Measurements from ENCODE around the gene PLCB4. TPM values are rescaled to one million over a fixed set of nuclear protein-coding genes. Genes with fewer than 3 reads are reported as not detected.

PLCB4 gene
- total and polyA plus RNA-seq, 4 experiments from 2014 or later = not detected

GRCh38 chr20:9165261-9165660 is 96.4 kb downstream of the PLCB4 start:
- H3K27ac ChIP-seq (ENCODE audit: low read depth, low read length) = no peak overlapping the region
- no peaks in the 10 kb centered on the region for H3K36me3 Mint-ChIP-seq

GRCh38 chr20:9166153-9166780 is 97.4 kb downstream of the PLCB4 start:
- Mint-ChIP-seq H3K27me3 (no peaks in the 10 kb centered on the region), H3K4me3 (no peak overlapping the region), H3K9me3 (peaks cover 0 to 9% (median 0%) of the 10 kb centered on the region in 8 donors), H3K27ac (no peak overlapping the region), H3K36me3 (no peaks in the 10 kb centered on the region), H3K4me1 (no peaks in the 10 kb centered on the region)
- intact Hi-C loops (cut with micrococcal nuclease) = no loop called here
- H3K9me3 ChIP-seq (ENCODE audit: control insufficient read depth in 1 of 2, low read length in 2 of 2) = no peaks in the 10 kb centered on the region
- H3K27ac ChIP-seq (ENCODE audit: low read depth, low read length) = no peak overlapping the region
- no peaks in the 10 kb centered on the region for H3K4me1 ChIP-seq (ENCODE audit: insufficient read depth, low read length)
- no peak for DNase-seq
- ChIA-PET CTCF (ENCODE audit: partially characterized antibody) (no interaction called here), POLR2A (ENCODE audit: partially characterized antibody) (no interaction called here)
- H3K4me3 ChIP-seq (ENCODE audit: low read length in 2 of 2) = no peak overlapping the region
- no peaks in the 10 kb centered on the region for H3K36me3 ChIP-seq (ENCODE audit: insufficient read depth, low read length)
- no peaks in the 10 kb centered on the region for H3K27me3 ChIP-seq (ENCODE audit: insufficient read depth, low read length)

More at GRCh38 chr20:9165261-9165660, 96.4 kb downstream of the PLCB4 start:
- no peak for DNase-seq
- Mint-ChIP-seq H3K4me3 (no peak overlapping the region), H3K9me3 (peaks cover 0 to 9% (median 0%) of the 10 kb centered on the region in 8 donors), H3K27me3 (no peaks in the 10 kb centered on the region), H3K27ac (no peak overlapping the region), H3K4me1 (peaks cover 0 to 4% (median 0%) of the 10 kb centered on the region in 4 donors)
- Histone ChIP-seq H3K4me3 (ENCODE audit: low read length in 2 of 2) (no peak overlapping the region), H3K9me3 (ENCODE audit: control insufficient read depth in 1 of 2, low read length in 2 of 2) (no peaks in the 10 kb centered on the region), H3K27me3 (ENCODE audit: insufficient read depth, low read length) (no peaks in the 10 kb centered on the region), H3K4me1 (ENCODE audit: insufficient read depth, low read length) (no peaks in the 10 kb centered on the region), H3K36me3 (ENCODE audit: insufficient read depth, low read length) (no peaks in the 10 kb centered on the region)
- POLR2A ChIA-PET (ENCODE audit: partially characterized antibody) = no interaction called here
- intact Hi-C loops (cut with micrococcal nuclease) = no loop called here
- CTCF ChIA-PET (ENCODE audit: partially characterized antibody) = no interaction called here

GRCh38 chr20:9169409-9169808 is 100.5 kb downstream of the PLCB4 start:
- Mint-ChIP-seq H3K27me3 (no peaks in the 10 kb centered on the region), H3K27ac (no peak overlapping the region), H3K4me1 (no peaks in the 10 kb centered on the region), H3K4me3 (no peak overlapping the region), H3K36me3 (no peaks in the 10 kb centered on the region), H3K9me3 (peaks cover 0 to 9% (median 0%) of the 10 kb centered on the region in 8 donors)
- no peak overlapping the region for H3K4me3 ChIP-seq (ENCODE audit: low read length in 2 of 2)
- H3K4me1 ChIP-seq (ENCODE audit: insufficient read depth, low read length) = no peaks in the 10 kb centered on the region
- POLR2A ChIA-PET (ENCODE audit: partially characterized antibody) = no interaction called here
- no peaks in the 10 kb centered on the region for H3K9me3 ChIP-seq (ENCODE audit: control insufficient read depth in 1 of 2, low read length in 2 of 2)
- H3K36me3 ChIP-seq (ENCODE audit: insufficient read depth, low read length) = no peaks in the 10 kb centered on the region
- DNase-seq = no peak
- no peaks in the 10 kb centered on the region for H3K27me3 ChIP-seq (ENCODE audit: insufficient read depth, low read length)
- intact Hi-C loops (cut with micrococcal nuclease) = no loop called here
- CTCF ChIA-PET (ENCODE audit: partially characterized antibody) = no interaction called here
- H3K27ac ChIP-seq (ENCODE audit: low read depth, low read length) = no peak overlapping the region

GRCh38 chr20:9172851-9173250 is 104.0 kb downstream of the PLCB4 start:
- Histone ChIP-seq H3K27me3 (ENCODE audit: insufficient read depth, low read length) (no peaks in the 10 kb centered on the region), H3K9me3 (ENCODE audit: control insufficient read depth in 1 of 2, low read length in 2 of 2) (no peaks in the 10 kb centered on the region), H3K36me3 (ENCODE audit: insufficient read depth, low read length) (no peaks in the 10 kb centered on the region), H3K4me3 (ENCODE audit: low read length in 2 of 2) (no peak overlapping the region), H3K4me1 (ENCODE audit: insufficient read depth, low read length) (no peaks in the 10 kb centered on the region), H3K27ac (ENCODE audit: low read depth, low read length) (no peak overlapping the region)
- H3K36me3 Mint-ChIP-seq = no peaks in the 10 kb centered on the region
- intact Hi-C loops (cut with micrococcal nuclease) = no loop called here
- no peaks in the 10 kb centered on the region for H3K4me1 Mint-ChIP-seq
- H3K27me3 Mint-ChIP-seq = no peaks in the 10 kb centered on the region
- H3K4me3 Mint-ChIP-seq = no peak overlapping the region
- H3K27ac Mint-ChIP-seq = no peak overlapping the region
- peaks cover 0 to 9% (median 2%) of the 10 kb centered on the region in 8 donors for H3K9me3 Mint-ChIP-seq
- CTCF ChIA-PET (ENCODE audit: partially characterized antibody) = no interaction called here
- POLR2A ChIA-PET (ENCODE audit: partially characterized antibody) = no interaction called here
- no peak for DNase-seq

- no peaks in the 10 kb centered on the region for H3K36me3 ChIP-seq (ENCODE audit: insufficient read depth, low read length)
- intact Hi-C loops (cut with micrococcal nuclease) = no loop called here
- Mint-ChIP-seq H3K27ac (no peak overlapping the region), H3K27me3 (no peaks in the 10 kb centered on the region), H3K36me3 (no peaks in the 10 kb centered on the region), H3K4me1 (no peaks in the 10 kb centered on the region), H3K9me3 (peaks cover 0 to 4% (median 1%) of the 10 kb centered on the region in 8 donors), H3K4me3 (no peak overlapping the region)
- no peak overlapping the region for H3K27ac ChIP-seq (ENCODE audit: low read depth, low read length)
- no peak overlapping the region for H3K4me3 ChIP-seq (ENCODE audit: low read length in 2 of 2)
- H3K4me1 ChIP-seq (ENCODE audit: insufficient read depth, low read length) = no peaks in the 10 kb centered on the region
- H3K9me3 ChIP-seq (ENCODE audit: control insufficient read depth in 1 of 2, low read length in 2 of 2) = no peaks in the 10 kb centered on the region
- ChIA-PET POLR2A (ENCODE audit: partially characterized antibody) (no interaction called here), CTCF (ENCODE audit: partially characterized antibody) (no interaction called here)
- no peaks in the 10 kb centered on the region for H3K27me3 ChIP-seq (ENCODE audit: insufficient read depth, low read length)
- no peak for DNase-seq
Observed at GRCh38 chr20:9177278-9177677, 108.4 kb downstream of the PLCB4 start.

- H3K4me3 ChIP-seq (ENCODE audit: low read length in 2 of 2) = no peak overlapping the region
- no peaks in the 10 kb centered on the region for H3K36me3 Mint-ChIP-seq
- H3K36me3 ChIP-seq (ENCODE audit: insufficient read depth, low read length) = no peaks in the 10 kb centered on the region
- H3K27me3 ChIP-seq (ENCODE audit: insufficient read depth, low read length) = no peaks in the 10 kb centered on the region
- H3K4me1 Mint-ChIP-seq = no peaks in the 10 kb centered on the region
- H3K9me3 ChIP-seq (ENCODE audit: control insufficient read depth in 1 of 2, low read length in 2 of 2) = no peaks in the 10 kb centered on the region
- POLR2A ChIA-PET (ENCODE audit: partially characterized antibody) = no interaction called here
- no peak overlapping the region for H3K27ac Mint-ChIP-seq
- CTCF ChIA-PET (ENCODE audit: partially characterized antibody) = no interaction called here
- H3K4me3 Mint-ChIP-seq = no peak overlapping the region
- no peak overlapping the region for H3K27ac ChIP-seq (ENCODE audit: low read depth, low read length)
- intact Hi-C loops (cut with micrococcal nuclease) = no loop called here
- H3K27me3 Mint-ChIP-seq = no peaks in the 10 kb centered on the region
- no peak for DNase-seq
- H3K9me3 Mint-ChIP-seq = peaks cover 0 to 7% (median under 1%) of the 10 kb centered on the region in 8 donors
- no peaks in the 10 kb centered on the region for H3K4me1 ChIP-seq (ENCODE audit: insufficient read depth, low read length)
Observed at GRCh38 chr20:9179193-9179802, 110.4 kb downstream of the PLCB4 start.

GRCh38 chr20:9179867-9180266 is 111.0 kb downstream of the PLCB4 start:
- Mint-ChIP-seq H3K9me3 (peaks cover 0 to 7% (median under 1%) of the 10 kb centered on the region in 8 donors), H3K27ac (no peak overlapping the region), H3K36me3 (no peaks in the 10 kb centered on the region), H3K4me1 (no peaks in the 10 kb centered on the region), H3K4me3 (no peak overlapping the region), H3K27me3 (no peaks in the 10 kb centered on the region)
- POLR2A ChIA-PET (ENCODE audit: partially characterized antibody) = no interaction called here
- Histone ChIP-seq H3K9me3 (ENCODE audit: control insufficient read depth in 1 of 2, low read length in 2 of 2) (no peaks in the 10 kb centered on the region), H3K4me1 (ENCODE audit: insufficient read depth, low read length) (no peaks in the 10 kb centered on the region), H3K27me3 (ENCODE audit: insufficient read depth, low read length) (no peaks in the 10 kb centered on the region), H3K36me3 (ENCODE audit: insufficient read depth, low read length) (no peaks in the 10 kb centered on the region), H3K27ac (ENCODE audit: low read depth, low read length) (no peak overlapping the region), H3K4me3 (ENCODE audit: low read length in 2 of 2) (no peak overlapping the region)
- intact Hi-C loops (cut with micrococcal nuclease) = no loop called here
- CTCF ChIA-PET (ENCODE audit: partially characterized antibody) = no interaction called here
- DNase-seq = no peak
